ENCODE results near the gene EEF1G. TPM values are rescaled to one million over a fixed set of nuclear protein-coding genes. Genes with fewer than 3 reads are reported as not detected.

Gene EEF1G
- total RNA-seq, 5 donors from 2014 or later (not counting 1 experiment from before 2014, with no cell fraction given) = 1,908 to 2,187 (median 2,119) TPM

- ATAC-seq (replicated peaks in 1 of 4) = peak; percentile 70 to 76 (median 72)
- POLR2A ChIA-PET = interaction anchor here (0.5 to 0.8 kb wide), 5 partner anchors 23 to 255 kb away, joined by 3 to 8 read pairs (median 6); partner anchors contain the start of gene B3GAT3 (in 1 of the 2)
- Mint-ChIP-seq H3K27ac (peak overlapping the region; percentile 95 to 100), H3K4me3 (peak overlapping the region; percentile 86 to 97 (median 92)), H3K36me3 (peaks cover 59% of the 10 kb centered on the region), H3K4me1 (peaks cover 59 to 67% (median 60%) of the 10 kb centered on the region in 3 donors), H3K9me3 (no peaks in the 10 kb centered on the region), H3K27me3 (no peaks in the 10 kb centered on the region)
- peak; percentile 90 to 100 (median 98) for DNase-seq
- Histone ChIP-seq H3K27ac (ENCODE audit: low read length) (peak overlapping the region; percentile 85), H3K4me3 (ENCODE audit: control insufficient read depth in 1 of 2, extremely low read depth in 1 of 2, low read length in 1 of 2) (peak overlapping the region; percentile 95 to 98), H3K9me3 (no peaks in the 10 kb centered on the region), H3K27me3 (replicated peaks in 1 of 2; ENCODE audit: control insufficient read depth in 2 of 2, extremely low read depth in 1 of 2, insufficient read depth in 2 of 2, low read length in 1 of 2) (no peaks in the 10 kb centered on the region), H3K4me1 (ENCODE audit: control insufficient read depth in 1 of 2, extremely low read depth in 1 of 2, insufficient read depth in 2 of 2, low read length in 2 of 2) (peaks cover 14 to 60% of the 10 kb centered on the region in 2 experiments), H3K36me3 (ENCODE audit: control insufficient read depth in 2 of 2, extremely low read depth in 1 of 2, insufficient read depth in 1 of 2, low read length in 1 of 2) (peaks cover 15 to 58% of the 10 kb centered on the region in 2 donors)
- CTCF ChIA-PET = interaction anchor here (0.6 to 2.5 kb wide), 5 partner anchors 8 to 1239 kb away, joined by 3 to 10 read pairs (median 4); partner anchors contain the start of genes TUT1 (in 1 of the 2) and ZBTB3 (in 1 of the 2)
- 0% methylated on average over 1 of the region's 7 CpGs for WGBS (ENCODE audit: insufficient coverage)
These were observed 25.5 kb upstream of the EEF1G start for GRCh38 chr11:62599069-62599696.

GRCh38 chr11:62595124-62595523 lies 21.4 kb upstream of the EEF1G start:
- WGBS (ENCODE audit: insufficient coverage) = 94% methylated on average over 7 of the region's 8 CpGs
- peaks cover 26 to 68% of the 10 kb centered on the region in 2 experiments for H3K4me1 ChIP-seq (ENCODE audit: control insufficient read depth in 1 of 2, extremely low read depth in 1 of 2, insufficient read depth in 2 of 2, low read length in 2 of 2)
- ChIA-PET CTCF (interaction anchor here (0.6 to 1.0 kb wide), 3 partner anchors 21 to 225 kb away, joined by 3 to 4 read pairs (median 3); partner anchors contain the start of gene EEF1G (in 1 of the 2)), POLR2A (no interaction called here)
- peaks cover 71 to 75% (median 72%) of the 10 kb centered on the region in 3 donors for H3K4me1 Mint-ChIP-seq
- ATAC-seq (replicated peaks in 1 of 4) (no peak), DNase-seq (no peak)
- no peak overlapping the region for H3K27ac ChIP-seq (ENCODE audit: low read length)
- no peak overlapping the region for H3K4me3 ChIP-seq (ENCODE audit: control insufficient read depth in 1 of 2, extremely low read depth in 1 of 2, low read length in 1 of 2)
- no peak overlapping the region for H3K4me3 Mint-ChIP-seq
- no peaks in the 10 kb centered on the region for H3K27me3 Mint-ChIP-seq
- H3K36me3 ChIP-seq (ENCODE audit: control insufficient read depth in 2 of 2, extremely low read depth in 1 of 2, insufficient read depth in 1 of 2, low read length in 1 of 2) = peaks cover 21 to 54% of the 10 kb centered on the region in 2 donors
- no peaks in the 10 kb centered on the region for H3K9me3 ChIP-seq
- peaks cover 60% of the 10 kb centered on the region for H3K36me3 Mint-ChIP-seq
- no peaks in the 10 kb centered on the region for H3K9me3 Mint-ChIP-seq
- H3K27me3 ChIP-seq (replicated peaks in 1 of 2; ENCODE audit: control insufficient read depth in 2 of 2, extremely low read depth in 1 of 2, insufficient read depth in 2 of 2, low read length in 1 of 2) = no peaks in the 10 kb centered on the region
- H3K27ac Mint-ChIP-seq = peak overlapping the region in 1 of 2 donors; percentile 84

GRCh38 chr11:62593434-62594044 lies 19.8 kb upstream of the EEF1G start:
- Histone ChIP-seq H3K27ac (ENCODE audit: low read length) (peak overlapping the region; percentile 13), H3K4me3 (ENCODE audit: control insufficient read depth in 1 of 2, extremely low read depth in 1 of 2, low read length in 1 of 2) (no peak overlapping the region), H3K4me1 (ENCODE audit: control insufficient read depth in 1 of 2, extremely low read depth in 1 of 2, insufficient read depth in 2 of 2, low read length in 2 of 2) (peaks cover 17 to 64% of the 10 kb centered on the region in 2 experiments), H3K9me3 (no peaks in the 10 kb centered on the region), H3K36me3 (ENCODE audit: control insufficient read depth in 2 of 2, extremely low read depth in 1 of 2, insufficient read depth in 1 of 2, low read length in 1 of 2) (peaks cover 21 to 53% of the 10 kb centered on the region in 2 donors), H3K27me3 (replicated peaks in 1 of 2; ENCODE audit: control insufficient read depth in 2 of 2, extremely low read depth in 1 of 2, insufficient read depth in 2 of 2, low read length in 1 of 2) (no peaks in the 10 kb centered on the region)
- Mint-ChIP-seq H3K4me3 (peak overlapping the region; percentile 66 to 96 (median 78)), H3K27me3 (no peaks in the 10 kb centered on the region), H3K4me1 (peaks cover 59 to 67% (median 66%) of the 10 kb centered on the region in 3 donors), H3K36me3 (peaks cover 45% of the 10 kb centered on the region), H3K27ac (peak overlapping the region; percentile 94 to 97), H3K9me3 (no peaks in the 10 kb centered on the region)
- WGBS (ENCODE audit: insufficient coverage) = 73% methylated on average over 9 of the region's 13 CpGs
- ChIA-PET CTCF (interaction anchor here (0.6 to 3.2 kb wide), 14 partner anchors 8 to 207 kb away, joined by 3 to 27 read pairs (median 8); partner anchors contain the start of genes BSCL2 (in 1 of the 2), C11orf98 (in 1 of the 2), CSKMT (in 1 of the 2) and EEF1G (in 1 of the 2)), POLR2A (interaction anchor here in 1 of 2 donors (3.1 kb wide), 1 partner anchor 8 kb away, joined by 25 read pairs; the partner anchor contains the start of gene MTA2)
- DNase-seq = peak; percentile 49 to 86 (median 72)
- peak in 1 of 4 experiments; percentile 14 for ATAC-seq (replicated peaks in 1 of 4)

- ChIA-PET CTCF (interaction anchor here (0.6 to 3.2 kb wide), 16 partner anchors 9 to 208 kb away, joined by 3 to 27 read pairs (median 9); partner anchors contain the start of genes BSCL2 (in 1 of the 2), C11orf98 (in 1 of the 2), CSKMT (in 1 of the 2) and EEF1G (in 1 of the 2)), POLR2A (interaction anchor here (0.5 to 3.1 kb wide), 4 partner anchors 8 to 44 kb away, joined by 3 to 28 read pairs (median 14); partner anchors contain the start of genes EEF1G (in 1 of the 2) and MTA2 (in 1 of the 2))
- Histone ChIP-seq H3K27ac (ENCODE audit: low read length) (peak overlapping the region; percentile 92), H3K27me3 (replicated peaks in 1 of 2; ENCODE audit: control insufficient read depth in 2 of 2, extremely low read depth in 1 of 2, insufficient read depth in 2 of 2, low read length in 1 of 2) (no peaks in the 10 kb centered on the region), H3K9me3 (no peaks in the 10 kb centered on the region), H3K4me1 (ENCODE audit: control insufficient read depth in 1 of 2, extremely low read depth in 1 of 2, insufficient read depth in 2 of 2, low read length in 2 of 2) (peaks cover 15 to 59% of the 10 kb centered on the region in 2 experiments), H3K36me3 (ENCODE audit: control insufficient read depth in 2 of 2, extremely low read depth in 1 of 2, insufficient read depth in 1 of 2, low read length in 1 of 2) (peaks cover 20 to 53% of the 10 kb centered on the region in 2 donors), H3K4me3 (ENCODE audit: control insufficient read depth in 1 of 2, extremely low read depth in 1 of 2, low read length in 1 of 2) (no peak overlapping the region)
- 100% methylated on average over 1 of the region's 8 CpGs for WGBS (ENCODE audit: insufficient coverage)
- no peak for ATAC-seq (replicated peaks in 1 of 4)
- Mint-ChIP-seq H3K4me1 (peaks cover 54 to 63% (median 62%) of the 10 kb centered on the region in 3 donors), H3K27me3 (no peaks in the 10 kb centered on the region), H3K27ac (peak overlapping the region; percentile 98 to 99), H3K9me3 (no peaks in the 10 kb centered on the region), H3K36me3 (peaks cover 40% of the 10 kb centered on the region), H3K4me3 (peak overlapping the region in 1 of 3 donors; percentile 96)
- DNase-seq = no peak
These were observed 19.3 kb upstream of the EEF1G start for GRCh38 chr11:62592989-62593421.

- POLR2A ChIA-PET = interaction anchor here (0.5 to 3.1 kb wide), 27 partner anchors 8 to 291 kb away, joined by 3 to 28 read pairs (median 7); partner anchors contain the start of genes C11orf98 (in 2 of the 2), CSKMT (in 2 of the 2), B3GAT3 (in 1 of the 2) and EEF1G (in 1 of the 2)
- peaks cover 35% of the 10 kb centered on the region for H3K36me3 Mint-ChIP-seq
- Histone ChIP-seq H3K4me3 (ENCODE audit: control insufficient read depth in 1 of 2, extremely low read depth in 1 of 2, low read length in 1 of 2) (peak overlapping the region; percentile 52 to 93), H3K27me3 (replicated peaks in 1 of 2; ENCODE audit: control insufficient read depth in 2 of 2, extremely low read depth in 1 of 2, insufficient read depth in 2 of 2, low read length in 1 of 2) (no peaks in the 10 kb centered on the region), H3K36me3 (ENCODE audit: control insufficient read depth in 2 of 2, extremely low read depth in 1 of 2, insufficient read depth in 1 of 2, low read length in 1 of 2) (peaks cover 13 to 51% of the 10 kb centered on the region in 2 donors), H3K9me3 (no peaks in the 10 kb centered on the region), H3K27ac (ENCODE audit: low read length) (peak overlapping the region; percentile 92), H3K4me1 (ENCODE audit: control insufficient read depth in 1 of 2, extremely low read depth in 1 of 2, insufficient read depth in 2 of 2, low read length in 2 of 2) (peaks cover 15 to 52% of the 10 kb centered on the region in 2 experiments)
- ATAC-seq (replicated peaks in 1 of 4) (no peak), DNase-seq (no peak)
- CTCF ChIA-PET = interaction anchor here (0.5 to 3.2 kb wide), 33 partner anchors 9 to 290 kb away, joined by 3 to 27 read pairs (median 5); partner anchors contain the start of genes B3GAT3 (in 1 of the 2), BSCL2 (in 1 of the 2), C11orf98 (in 1 of the 2) and CSKMT (in 1 of the 2)
- H3K9me3 Mint-ChIP-seq = no peaks in the 10 kb centered on the region
- WGBS (ENCODE audit: insufficient coverage) = 3% methylated on average over 10 of the region's 17 CpGs
- H3K4me3 Mint-ChIP-seq = peak overlapping the region; percentile 96 to 99 (median 97)
- H3K27me3 Mint-ChIP-seq = no peaks in the 10 kb centered on the region
- H3K27ac Mint-ChIP-seq = peak overlapping the region; percentile 98 to 99
- H3K4me1 Mint-ChIP-seq = peaks cover 47 to 59% (median 57%) of the 10 kb centered on the region in 3 donors
These were observed 18.6 kb upstream of the EEF1G start for GRCh38 chr11:62592146-62592815.
